ENCODE data around the gene CLN6.
"Not testable (repeated sequence)": the region's sequence is repeated elsewhere in the genome, so short reads cannot be mapped to it uniquely, and the experiment has no call there.

CLN6 gene

GRCh38 chr15:68205558-68205944 is 24.0 kb downstream of the CLN6 start:
- no peak for DNase-seq

DNA sequence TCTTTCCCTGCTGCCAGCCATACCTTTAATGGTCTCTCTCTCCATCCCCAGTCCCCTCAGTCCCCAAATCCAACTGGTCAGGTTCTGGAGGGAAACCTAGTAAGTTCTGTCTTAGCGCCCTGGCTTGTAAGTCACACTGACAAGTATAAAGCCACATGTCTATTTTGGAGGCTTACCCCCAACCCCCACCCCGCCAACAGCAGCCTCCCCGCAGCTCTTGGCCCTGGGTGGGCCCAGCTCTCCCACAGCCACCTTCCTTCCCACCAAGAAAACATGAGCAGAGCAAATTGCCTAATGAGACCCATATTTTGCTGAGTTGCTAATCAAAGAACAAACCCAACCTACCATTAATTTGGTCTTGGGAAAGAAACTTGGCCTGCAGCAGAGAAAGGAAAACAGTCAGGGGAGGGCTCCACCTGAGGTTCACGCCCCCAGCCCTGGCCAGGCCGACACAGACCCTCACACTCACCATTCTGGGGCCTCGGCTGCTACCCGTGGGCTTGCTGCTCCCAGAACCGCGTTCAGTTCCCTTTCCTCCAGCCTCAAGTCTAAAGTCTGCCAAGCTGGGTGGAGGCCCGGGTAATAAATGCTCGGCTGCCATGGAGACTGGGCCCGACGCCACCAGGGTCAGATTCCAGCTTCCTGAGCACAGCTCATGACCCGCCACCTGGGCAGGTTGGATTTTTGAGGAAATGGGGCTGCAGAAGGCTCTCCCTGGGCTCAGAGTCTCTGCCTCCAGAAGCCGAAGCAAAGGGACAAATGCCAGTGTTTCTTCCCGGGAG is 24.6 kb downstream of the CLN6 start, which contains the start of gene CALML4:
Gene CALML4 (minus strand): TSS at position 557 of the 782 bp plus-strand sequence. CDS start 85 bp downstream, at position 472.
- DNase-seq: no peak

DNA sequence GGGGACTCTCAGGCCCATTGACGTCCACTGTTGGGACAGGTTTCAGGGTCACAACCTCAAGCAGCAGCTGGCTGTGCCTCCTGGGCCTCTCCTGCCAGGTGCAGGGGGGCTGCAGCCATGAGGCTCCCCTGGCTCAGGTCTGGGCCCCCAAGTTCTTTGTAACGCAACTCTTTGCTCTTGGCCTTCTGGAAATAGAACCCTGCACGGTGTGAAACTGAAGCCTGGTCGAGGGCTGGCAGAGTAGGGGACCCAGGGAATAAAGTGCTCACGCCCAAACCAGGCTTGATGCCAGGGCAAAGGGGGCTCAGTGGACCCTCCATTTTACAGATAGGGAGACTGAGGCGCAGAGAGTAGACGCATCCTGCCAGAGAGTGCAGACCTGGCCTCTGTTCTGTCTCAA is 25.2 kb downstream of the CLN6 start:
- no peak for DNase-seq

- no peak for DNase-seq
Measured at GRCh38 chr15:68203956-68204355, 25.6 kb downstream of the CLN6 start.

DNA sequence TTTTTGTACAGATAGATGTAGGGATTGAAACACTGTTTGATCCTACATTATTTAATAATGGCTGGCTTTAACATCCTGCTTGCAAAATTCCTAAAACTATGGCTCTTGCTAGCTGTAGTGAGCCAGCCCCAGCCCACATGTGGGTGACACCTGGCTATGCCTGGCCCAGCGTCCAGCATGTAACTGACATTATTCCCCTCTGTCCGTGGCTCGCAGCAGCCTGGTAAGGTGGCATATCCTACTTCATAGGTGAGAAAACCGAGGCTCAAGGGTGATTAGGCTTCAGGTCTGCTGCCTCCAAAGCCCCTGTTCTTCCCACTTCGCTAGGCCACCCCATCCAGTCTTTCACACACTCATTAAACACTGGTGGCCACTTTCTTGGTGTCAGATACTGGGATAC is 26.0 kb downstream of the CLN6 start:
- DNase-seq: no peak

DNA sequence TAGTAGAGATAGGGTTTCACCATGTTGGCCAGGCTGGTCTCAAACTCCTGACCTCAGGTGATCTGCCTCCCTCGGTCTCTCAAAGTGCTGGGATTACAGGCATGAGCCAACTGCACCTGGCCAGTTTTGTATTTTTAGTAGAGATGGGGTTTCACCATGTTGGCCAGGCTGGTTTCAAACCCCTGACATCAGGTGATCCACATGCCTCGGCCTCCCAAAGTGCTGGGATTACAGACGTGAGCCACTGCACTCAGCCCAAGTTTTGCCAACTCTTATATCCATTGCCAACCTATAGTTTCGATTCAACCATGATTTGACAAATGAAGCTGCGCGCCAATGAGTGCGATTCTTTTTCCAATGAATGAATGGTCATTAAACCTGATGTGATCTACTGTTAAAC is 26.5 kb downstream of the CLN6 start:
- not testable (repeated sequence) for DNase-seq

DNA sequence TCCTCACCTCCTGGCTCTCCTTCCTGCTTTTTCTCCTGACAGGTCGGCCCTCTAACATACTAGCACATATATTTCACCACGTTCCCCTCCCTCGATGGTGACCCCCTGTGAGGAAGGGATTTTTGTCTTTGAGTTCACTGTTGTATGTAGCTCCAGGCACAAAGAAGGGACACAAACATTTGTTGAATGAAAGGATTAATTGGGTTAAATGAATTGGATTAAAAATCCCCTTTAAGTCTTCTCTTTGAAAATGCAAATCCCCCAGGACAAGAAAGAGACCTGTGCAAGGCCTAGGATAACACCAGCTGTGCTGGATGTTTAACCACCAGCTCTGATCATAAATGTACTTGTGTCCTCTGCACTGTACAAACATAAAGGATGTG is 27.7 kb downstream of the CLN6 start:
- DNase-seq: no peak

DNA sequence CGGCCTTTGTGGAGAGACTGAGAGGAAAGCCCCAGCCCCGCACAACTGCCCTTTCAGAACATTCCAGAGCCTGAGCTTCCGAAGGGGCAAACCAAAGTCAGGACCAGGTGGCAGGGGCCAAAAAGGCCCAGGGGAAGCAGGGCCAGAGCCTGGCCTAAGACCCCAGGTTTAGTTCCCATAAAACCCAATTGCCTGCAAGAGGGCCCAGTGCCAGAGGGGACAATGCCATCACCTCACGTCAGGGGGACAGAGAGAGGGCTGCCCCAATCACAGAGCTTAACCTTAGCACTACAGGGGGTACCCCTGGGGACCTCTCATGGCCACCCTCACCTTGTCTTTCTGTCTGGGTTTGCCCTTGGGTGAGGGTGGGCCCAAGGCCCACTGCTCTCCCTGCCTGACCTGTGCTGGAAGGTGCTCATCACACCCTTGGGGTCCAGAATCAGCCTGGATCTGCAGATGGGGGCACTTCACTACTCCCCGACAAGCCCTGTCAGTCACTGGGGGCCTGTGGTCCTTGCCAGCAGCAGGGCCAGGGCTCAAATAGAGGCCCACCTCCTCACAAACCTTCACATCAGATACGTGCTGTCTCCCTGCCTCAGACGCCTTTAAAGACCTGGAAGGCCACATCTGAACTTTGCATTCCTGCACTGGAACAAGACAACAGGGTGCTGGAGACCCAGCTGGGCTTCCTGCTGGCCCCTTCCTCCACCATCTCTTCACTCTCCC is 28.2 kb downstream of the CLN6 start:
- no peak for DNase-seq

GRCh38 chr15:68200016-68200861 is 29.3 kb downstream of the CLN6 start:
- no peak for DNase-seq

GRCh38 chr15:68199340-68199739 is 30.2 kb downstream of the CLN6 start:
- no peak for DNase-seq

- no peak for DNase-seq
Measured at GRCh38 chr15:68197661-68198437, 31.7 kb downstream of the CLN6 start.

DNA sequence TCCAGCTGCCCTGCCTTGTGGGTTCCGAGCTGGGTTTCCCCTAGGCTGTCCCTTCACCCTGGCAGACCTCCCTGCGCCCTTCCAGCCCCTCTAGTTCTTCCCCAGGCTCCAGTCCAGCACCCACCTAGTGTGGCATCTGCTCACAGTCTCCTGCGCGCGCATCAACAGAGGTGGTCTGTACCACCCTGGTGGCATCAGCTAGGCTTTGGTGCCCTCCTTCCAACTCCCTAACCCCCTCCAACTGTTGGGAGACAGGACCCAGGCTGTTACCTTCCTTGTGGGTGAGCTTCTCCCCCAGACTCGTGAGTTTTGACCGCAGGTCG is 32.4 kb downstream of the CLN6 start:
- DNase-seq: no peak

GRCh38 chr15:68196445-68197169 is 32.9 kb downstream of the CLN6 start:
- no peak for DNase-seq

- DNase-seq: no peak
Measured at GRCh38 chr15:68195336-68196112, 34.0 kb downstream of the CLN6 start.

GRCh38 chr15:68192804-68193486 is 36.6 kb downstream of the CLN6 start:
- no peak for DNase-seq

GRCh38 chr15:68192117-68192516 is 37.4 kb downstream of the CLN6 start:
- no peak for DNase-seq

- no peak for DNase-seq
Measured at GRCh38 chr15:68191555-68191954, 38.0 kb downstream of the CLN6 start.

GRCh38 chr15:68190048-68190447 is 39.5 kb downstream of the CLN6 start:
- no peak for DNase-seq

GRCh38 chr15:68188647-68189046 is 40.9 kb downstream of the CLN6 start:
- DNase-seq: no peak

DNA sequence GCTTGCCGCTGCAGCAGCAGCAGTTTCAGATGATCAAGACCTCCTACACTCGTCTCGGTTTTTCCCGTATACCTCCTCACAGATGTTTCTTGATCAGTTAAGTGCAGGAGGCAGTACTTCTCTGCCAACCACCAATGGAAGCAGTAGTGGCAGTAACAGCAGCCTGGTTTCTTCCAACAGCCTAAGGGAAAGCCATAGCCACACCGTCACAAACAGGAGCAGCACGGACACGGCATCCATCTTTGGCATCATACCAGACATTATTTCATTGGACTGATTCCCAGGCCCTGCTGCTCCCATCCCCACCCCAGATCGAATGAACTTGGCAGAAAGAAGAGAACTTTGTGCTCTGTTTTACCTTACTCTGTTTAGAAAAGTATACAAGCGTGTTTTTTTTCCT is 42.0 kb downstream of the CLN6 start:
- DNase-seq: no peak
